SK-N-SH (cell line): ENCODE data around the gene CX3CR1. TPM values are rescaled to one million over a fixed set of nuclear protein-coding genes. Genes with fewer than 3 reads are reported as not detected.

Experiments
- CTCF ChIA-PET: fragments of 300-600, 350-600 bp; formaldehyde crosslinking; extraction: SDS; loops from one replicate; lab custom pipeline; 2021; lab: Yijun Ruan, JAX
- POLR2A ChIA-PET: fragments of 350-600 bp; sonication (Branson Sonifier 250); formaldehyde crosslinking; extraction: SDS; loops from one replicate; lab custom pipeline; 2020; ENCODE audit warnings: antibody characterized with exemption, inconsistent platforms; lab: Yijun Ruan, JAX
- DNase-seq: peaks from one replicate; pipeline ENCODE4 v3.0.0; 2012
- H2AFZ ChIP-seq: fragments of 200-600 bp; sonication (generic); 2 replicates; pipeline ENCODE4 v1.8.1; 2016; ENCODE audit warnings: antibody characterized with exemption, mild to moderate bottlenecking, low read depth
- H3F3A ChIP-seq: fragments of 200-600 bp; sonication (generic); replicated peaks from 2 replicates; pipeline ENCODE3; 2016; ENCODE audit warnings: antibody characterized with exemption, mild to moderate bottlenecking; ENCODE audit not compliant: insufficient read depth
- H3K27ac ChIP-seq, 2 experiments: fragments of 200-500 bp in 1 of 2; fragments of 200-600 bp in 1 of 2; sonication (Bioruptor generic) in 1 of 2; sonication (generic), shearing (Covaris generic) in 1 of 2; 2 replicates each; pipeline versions ENCODE4 v1.5.1 to v1.6.1; 2014 to 2016; ENCODE audit warnings: low read depth in 2 of 2, inconsistent platforms in 1 of 2, low read length in 1 of 2, mild to moderate bottlenecking in 1 of 2, mixed read lengths in 1 of 2
- H3K27me3 ChIP-seq: fragments of 200-600 bp; sonication (generic), shearing (Covaris generic); 2 replicates; pipeline ENCODE4 v1.6.1; 2016; ENCODE audit warnings: mixed run types; ENCODE audit not compliant: insufficient read depth
- H3K36me3 ChIP-seq, 2 experiments: fragments of 200-500 bp in 1 of 2; fragments of 200-600 bp in 1 of 2; sonication (Bioruptor generic) in 1 of 2; sonication (generic) in 1 of 2; replicated peaks in 1 of 2; 2 replicates each; pipeline versions ENCODE3 to v1.5.1; 2014 to 2016; ENCODE audit warnings: low read length in 1 of 2, mild to moderate bottlenecking in 1 of 2; ENCODE audit not compliant: insufficient read depth in 2 of 2, control insufficient read depth in 1 of 2
- H3K4me1 ChIP-seq, 2 experiments: fragments of 200-500 bp in 1 of 2; fragments of 200-600 bp in 1 of 2; sonication (Bioruptor generic) in 1 of 2; sonication (generic), shearing (Covaris generic) in 1 of 2; 2 replicates each; pipeline versions ENCODE4 v1.5.1 to v1.6.1; 2014 to 2016; ENCODE audit warnings: low read depth in 1 of 2, low read length in 1 of 2, mixed run types in 1 of 2; ENCODE audit not compliant: insufficient read depth in 2 of 2, control insufficient read depth in 1 of 2
- H3K4me2 ChIP-seq: fragments of 200-600 bp; sonication (generic), shearing (Covaris generic); 2 replicates; pipeline ENCODE4 v1.6.1; 2017; ENCODE audit warnings: mixed run types
- H3K4me3 ChIP-seq, 2 experiments: fragments of 200-500 bp in 1 of 2; fragments of 200-600 bp in 1 of 2; sonication (Bioruptor generic) in 1 of 2; sonication (generic), shearing (Covaris generic) in 1 of 2; 2 replicates each; pipeline versions ENCODE4 v1.5.1 to v1.8.1; 2014 to 2016; ENCODE audit warnings: low read depth in 2 of 2, inconsistent platforms in 1 of 2, low read length in 1 of 2, mild to moderate bottlenecking in 1 of 2, mixed read lengths in 1 of 2, moderate library complexity in 1 of 2
- H3K79me2 ChIP-seq: fragments of 200-600 bp; sonication (generic); 2 replicates; pipeline ENCODE4 v1.8.1; 2017; ENCODE audit warnings: mild to moderate bottlenecking; ENCODE audit not compliant: insufficient read depth
- H3K9ac ChIP-seq: fragments of 200-600 bp; sonication (generic); 2 replicates; pipeline ENCODE4 v1.6.1; 2017; ENCODE audit warnings: mixed run types
- H3K9me2 ChIP-seq: fragments of 200-600 bp; sonication (generic); 2 replicates; pipeline ENCODE4 v1.6.1; 2017; ENCODE audit warnings: mixed run types
- H3K9me3 ChIP-seq: fragments of 200-600 bp; sonication (generic); 2 replicates; pipeline ENCODE4 v1.6.1; 2017; ENCODE audit warnings: mixed run types, mild to moderate bottlenecking, moderate library complexity
- H4K20me1 ChIP-seq: fragments of 200-600 bp; sonication (generic); 2 replicates; pipeline ENCODE4 v1.6.1; 2017; ENCODE audit warnings: mild to moderate bottlenecking, mixed run types; ENCODE audit not compliant: insufficient read depth
- EZH2phosphoT487 ChIP-seq: fragments of 200-600 bp; sonication (generic); IDR thresholded peaks from 2 replicates; pipeline ENCODE4 v1.6.1; 2017; ENCODE audit warnings: low read depth, mixed run types, mild to moderate bottlenecking, antibody characterized with exemption, moderate library complexity, borderline replicate concordance
- FOSL2 ChIP-seq: IDR thresholded peaks from 2 replicates; pipeline ENCODE4 v1.4.0; 2012; ENCODE audit warnings: low read depth, mild to moderate bottlenecking, moderate library complexity, borderline replicate concordance
- GABPA ChIP-seq: IDR thresholded peaks from 2 replicates; pipeline ENCODE4 v1.4.0; 2012; ENCODE audit warnings: low read depth, mild to moderate bottlenecking
- GATA2 ChIP-seq: sonication (generic); formaldehyde crosslinking; IDR thresholded peaks from 2 replicates; pipeline ENCODE4 v1.5.0; 2020; ENCODE audit warnings: mild to moderate bottlenecking, missing genetic modification reagents
- JUND ChIP-seq: IDR thresholded peaks from 2 replicates; pipeline ENCODE4 v1.4.0; 2012
- NRF1 ChIP-seq: IDR thresholded peaks from 2 replicates; pipeline ENCODE4 v1.6.1; 2012; ENCODE audit warnings: low read depth, mild to moderate bottlenecking, low read length
- PBX3 ChIP-seq: IDR thresholded peaks from 2 replicates; pipeline ENCODE4; 2012
- RCOR1 ChIP-seq: fragments of 150-350 bp; IDR thresholded peaks from 2 replicates; pipeline ENCODE4 v1.6.1; 2017; ENCODE audit warnings: antibody characterized with exemption, low read length
- REST ChIP-seq: IDR thresholded peaks from 2 replicates; pipeline ENCODE4 v1.6.1; 2012; ENCODE audit warnings: mild to moderate bottlenecking, low read depth, low read length, moderate library complexity
- RXRA ChIP-seq: IDR thresholded peaks from 2 replicates; pipeline ENCODE4 v1.4.0; 2012; ENCODE audit warnings: low read depth, mild to moderate bottlenecking, borderline replicate concordance
- SIN3A ChIP-seq: IDR thresholded peaks from 2 replicates; pipeline ENCODE4 v1.6.1; 2012; ENCODE audit warnings: low read depth, mild to moderate bottlenecking, low read length, moderate library complexity, borderline replicate concordance
- SMC3 ChIP-seq: IDR thresholded peaks from 2 replicates; pipeline ENCODE4 v1.6.1; 2012; ENCODE audit warnings: low read depth, low read length, improper control_type of control experiment
- TAF1 ChIP-seq: IDR thresholded peaks from 2 replicates; pipeline ENCODE4 v1.6.1; 2012; ENCODE audit warnings: low read depth, mild to moderate bottlenecking, low read length, moderate library complexity, borderline replicate concordance
- TCF12 ChIP-seq: IDR thresholded peaks from 2 replicates; pipeline ENCODE4 v1.4.0; 2012
- USF2 ChIP-seq: fragments of 150-350 bp; IDR thresholded peaks from 2 replicates; pipeline ENCODE4 v1.6.1; 2017; ENCODE audit warnings: antibody characterized with exemption, low read length, low read depth, borderline replicate concordance
- YY1 ChIP-seq: IDR thresholded peaks from 2 replicates; pipeline ENCODE4 v1.4.0; 2012; ENCODE audit warnings: low read depth, mild to moderate bottlenecking
- WGBS: methylation state at CpG from one replicate; pipeline ENCODE4 v1.1.6; 2017; ENCODE audit warnings: low lambda C conversion rate; 5-methylcytosine and 5-hydroxymethylcytosine counted together
- polyA plus RNA-seq, 3 experiments: library from polyadenylated mRNA; depleted of rRNA; stranded (reverse); fragments of >200 nt; gene quantifications; 2 replicates each; pipeline ENCODE4 v1.2.3, GENCODE V29; 2012

The CX3CR1 gene
- polyA plus RNA-seq, 1 of the 3 experiments (the other 2 are of a cell fraction): not detected

- no peak for TF ChIP-seq PBX3
- TF ChIP-seq REST: no peak
- no peak for TF ChIP-seq EZH2phosphoT487
These were observed 15.8 kb downstream of the CX3CR1 start (continued) for GRCh38 chr3:39264053-39264452.

GRCh38 chr3:39263576-39263975, 16.3 kb downstream of the CX3CR1 start:
- TF ChIP-seq SMC3 (no peak), PBX3 (no peak), TCF12 (no peak), RCOR1 (no peak), GABPA (no peak), SIN3A (no peak), RXRA (no peak), NRF1 (no peak), JUND (no peak), YY1 (no peak), FOSL2 (no peak), GATA2 (CRISPR knock-in tag) (no peak), USF2 (no peak), TAF1 (no peak)
- TF ChIP-seq, all 33 proteins: peak for 0
- DNase-seq: no peak
- peaks cover 0 to 2% of the 10 kb centered on the region in 2 experiments; a peak in 1 of 4 replicates for H3K4me1 ChIP-seq
- H3K9me2 ChIP-seq: no peaks in the 10 kb centered on the region
- no peaks in the 10 kb centered on the region for H4K20me1 ChIP-seq
- no peaks in the 10 kb centered on the region for H3K79me2 ChIP-seq
- H3K27me3 ChIP-seq: peaks cover 23% of the 10 kb centered on the region; the same call in 1 of the 2 replicates
- no peaks in the 10 kb centered on the region for H3K36me3 ChIP-seq
- H3F3A ChIP-seq: no peaks in the 10 kb centered on the region
- no peaks in the 10 kb centered on the region for H3K9me3 ChIP-seq
- ChIA-PET CTCF (interaction anchor here (1.0 to 2.5 kb wide), 4 partner anchors 25 to 137 kb away, joined by 3 to 7 read pairs (median 6); no protein-coding TSS in a partner anchor), POLR2A (no interaction called here)
- H3K4me3 ChIP-seq: no peak overlapping the region
- no peak overlapping the region for H2AFZ ChIP-seq
- H3K27ac ChIP-seq: no peak overlapping the region
- 11% methylated on average over 6 of the region's 6 CpGs for WGBS
- H3K4me2 ChIP-seq: no peak overlapping the region
- H3K9ac ChIP-seq: no peak overlapping the region
